SK-N-SH (cell line): ENCODE measurements around the gene DNMT3A. TPM values are rescaled to one million over a fixed set of nuclear protein-coding genes. Genes with fewer than 3 reads are reported as not detected.

Experiments
- CTCF ChIA-PET: fragments of 300-600, 350-600 bp; formaldehyde crosslinking; extraction: SDS; loops from one replicate; lab custom pipeline; 2021; lab: Yijun Ruan, JAX
- POLR2A ChIA-PET: fragments of 350-600 bp; sonication (Branson Sonifier 250); formaldehyde crosslinking; extraction: SDS; loops from one replicate; lab custom pipeline; 2020; ENCODE audit warnings: antibody characterized with exemption, inconsistent platforms; lab: Yijun Ruan, JAX
- DNase-seq: peaks from one replicate; pipeline ENCODE4 v3.0.0; 2012
- H2AFZ ChIP-seq: fragments of 200-600 bp; sonication (generic); 2 replicates; pipeline ENCODE4 v1.8.1; 2016; ENCODE audit warnings: antibody characterized with exemption, mild to moderate bottlenecking, low read depth
- H3F3A ChIP-seq: fragments of 200-600 bp; sonication (generic); replicated peaks from 2 replicates; pipeline ENCODE3; 2016; ENCODE audit warnings: antibody characterized with exemption, mild to moderate bottlenecking; ENCODE audit not compliant: insufficient read depth
- H3K27ac ChIP-seq, 2 experiments: fragments of 200-500 bp in 1 of 2; fragments of 200-600 bp in 1 of 2; sonication (Bioruptor generic) in 1 of 2; sonication (generic), shearing (Covaris generic) in 1 of 2; 2 replicates each; pipeline versions ENCODE4 v1.5.1 to v1.6.1; 2014 to 2016; ENCODE audit warnings: low read depth in 2 of 2, inconsistent platforms in 1 of 2, low read length in 1 of 2, mild to moderate bottlenecking in 1 of 2, mixed read lengths in 1 of 2
- H3K27me3 ChIP-seq: fragments of 200-600 bp; sonication (generic), shearing (Covaris generic); 2 replicates; pipeline ENCODE4 v1.6.1; 2016; ENCODE audit warnings: mixed run types; ENCODE audit not compliant: insufficient read depth
- H3K36me3 ChIP-seq, 2 experiments: fragments of 200-500 bp in 1 of 2; fragments of 200-600 bp in 1 of 2; sonication (Bioruptor generic) in 1 of 2; sonication (generic) in 1 of 2; replicated peaks in 1 of 2; 2 replicates each; pipeline versions ENCODE3 to v1.5.1; 2014 to 2016; ENCODE audit warnings: low read length in 1 of 2, mild to moderate bottlenecking in 1 of 2; ENCODE audit not compliant: insufficient read depth in 2 of 2, control insufficient read depth in 1 of 2
- H3K4me1 ChIP-seq, 2 experiments: fragments of 200-500 bp in 1 of 2; fragments of 200-600 bp in 1 of 2; sonication (Bioruptor generic) in 1 of 2; sonication (generic), shearing (Covaris generic) in 1 of 2; 2 replicates each; pipeline versions ENCODE4 v1.5.1 to v1.6.1; 2014 to 2016; ENCODE audit warnings: low read depth in 1 of 2, low read length in 1 of 2, mixed run types in 1 of 2; ENCODE audit not compliant: insufficient read depth in 2 of 2, control insufficient read depth in 1 of 2
- H3K4me2 ChIP-seq: fragments of 200-600 bp; sonication (generic), shearing (Covaris generic); 2 replicates; pipeline ENCODE4 v1.6.1; 2017; ENCODE audit warnings: mixed run types
- H3K4me3 ChIP-seq, 2 experiments: fragments of 200-500 bp in 1 of 2; fragments of 200-600 bp in 1 of 2; sonication (Bioruptor generic) in 1 of 2; sonication (generic), shearing (Covaris generic) in 1 of 2; 2 replicates each; pipeline versions ENCODE4 v1.5.1 to v1.8.1; 2014 to 2016; ENCODE audit warnings: low read depth in 2 of 2, inconsistent platforms in 1 of 2, low read length in 1 of 2, mild to moderate bottlenecking in 1 of 2, mixed read lengths in 1 of 2, moderate library complexity in 1 of 2
- H3K79me2 ChIP-seq: fragments of 200-600 bp; sonication (generic); 2 replicates; pipeline ENCODE4 v1.8.1; 2017; ENCODE audit warnings: mild to moderate bottlenecking; ENCODE audit not compliant: insufficient read depth
- H3K9ac ChIP-seq: fragments of 200-600 bp; sonication (generic); 2 replicates; pipeline ENCODE4 v1.6.1; 2017; ENCODE audit warnings: mixed run types
- H3K9me2 ChIP-seq: fragments of 200-600 bp; sonication (generic); 2 replicates; pipeline ENCODE4 v1.6.1; 2017; ENCODE audit warnings: mixed run types
- H3K9me3 ChIP-seq: fragments of 200-600 bp; sonication (generic); 2 replicates; pipeline ENCODE4 v1.6.1; 2017; ENCODE audit warnings: mixed run types, mild to moderate bottlenecking, moderate library complexity
- H4K20me1 ChIP-seq: fragments of 200-600 bp; sonication (generic); 2 replicates; pipeline ENCODE4 v1.6.1; 2017; ENCODE audit warnings: mild to moderate bottlenecking, mixed run types; ENCODE audit not compliant: insufficient read depth
- CHD2 ChIP-seq: fragments of 150-350 bp; IDR thresholded peaks from 2 replicates; pipeline ENCODE4 v1.6.1; 2018; ENCODE audit warnings: low read length; ENCODE audit not compliant: partially characterized antibody
- EZH2phosphoT487 ChIP-seq: fragments of 200-600 bp; sonication (generic); IDR thresholded peaks from 2 replicates; pipeline ENCODE4 v1.6.1; 2017; ENCODE audit warnings: low read depth, mixed run types, mild to moderate bottlenecking, antibody characterized with exemption, moderate library complexity, borderline replicate concordance
- FOSL2 ChIP-seq: IDR thresholded peaks from 2 replicates; pipeline ENCODE4 v1.4.0; 2012; ENCODE audit warnings: low read depth, mild to moderate bottlenecking, moderate library complexity, borderline replicate concordance
- FOXM1 ChIP-seq: IDR thresholded peaks from 2 replicates; pipeline ENCODE4 v1.4.0; 2012; ENCODE audit warnings: low read depth, mild to moderate bottlenecking
- GATA2 ChIP-seq: sonication (generic); formaldehyde crosslinking; IDR thresholded peaks from 2 replicates; pipeline ENCODE4 v1.5.0; 2020; ENCODE audit warnings: mild to moderate bottlenecking, missing genetic modification reagents
- MEF2A ChIP-seq: IDR thresholded peaks from 2 replicates; pipeline ENCODE4 v1.4.0; 2012; ENCODE audit warnings: low read depth, borderline replicate concordance
- MXI1 ChIP-seq: IDR thresholded peaks from 2 replicates; pipeline ENCODE4 v1.6.1; 2012; ENCODE audit warnings: mild to moderate bottlenecking, low read depth, low read length, improper control_type of control experiment
- NRF1 ChIP-seq: IDR thresholded peaks from 2 replicates; pipeline ENCODE4 v1.6.1; 2012; ENCODE audit warnings: low read depth, mild to moderate bottlenecking, low read length
- POLR2AphosphoS5 ChIP-seq: IDR thresholded peaks from 2 replicates; pipeline ENCODE4 v1.6.1; 2012; ENCODE audit warnings: low read depth, low read length
- SMC3 ChIP-seq: IDR thresholded peaks from 2 replicates; pipeline ENCODE4 v1.6.1; 2012; ENCODE audit warnings: low read depth, low read length, improper control_type of control experiment
- TAF1 ChIP-seq: IDR thresholded peaks from 2 replicates; pipeline ENCODE4 v1.6.1; 2012; ENCODE audit warnings: low read depth, mild to moderate bottlenecking, low read length, moderate library complexity, borderline replicate concordance
- TCF12 ChIP-seq: IDR thresholded peaks from 2 replicates; pipeline ENCODE4 v1.4.0; 2012
- TEAD4 ChIP-seq: IDR thresholded peaks from 2 replicates; pipeline ENCODE4 v1.4.0; 2012; ENCODE audit warnings: mild to moderate bottlenecking, borderline replicate concordance; ENCODE audit not compliant: insufficient read depth
- YY1 ChIP-seq: IDR thresholded peaks from 2 replicates; pipeline ENCODE4 v1.4.0; 2012; ENCODE audit warnings: low read depth, mild to moderate bottlenecking
- WGBS: methylation state at CpG from one replicate; pipeline ENCODE4 v1.1.6; 2017; ENCODE audit warnings: low lambda C conversion rate; 5-methylcytosine and 5-hydroxymethylcytosine counted together
- polyA plus RNA-seq, 3 experiments: library from polyadenylated mRNA; depleted of rRNA; stranded (reverse); fragments of >200 nt; gene quantifications; 2 replicates each; pipeline ENCODE4 v1.2.3, GENCODE V29; 2012
- TF ChIP-seq, protein P1 (sequence below): IDR thresholded peaks from 2 replicates; pipeline ENCODE4; 2012
- TF ChIP-seq, protein P2 (sequence below): fragments of 150-350 bp; IDR thresholded peaks from 2 replicates; pipeline ENCODE4 v1.6.1; 2016; ENCODE audit warnings: mild to moderate bottlenecking, low read depth, low read length
- TF ChIP-seq, protein P3 (sequence below): IDR thresholded peaks from 2 replicates; pipeline ENCODE4 v1.6.1; 2012; ENCODE audit warnings: mild to moderate bottlenecking, low read depth, low read length, moderate library complexity
- TF ChIP-seq, protein P4 (sequence below): IDR thresholded peaks from 2 replicates; pipeline ENCODE4 v1.4.0; 2012; ENCODE audit warnings: low read depth
- TF ChIP-seq, protein P5 (sequence below): fragments of 150-350 bp; IDR thresholded peaks from 2 replicates; pipeline ENCODE4 v1.6.1; 2017; ENCODE audit warnings: antibody characterized with exemption, low read length, low read depth, borderline replicate concordance

DNMT3A gene
- polyA plus RNA-seq, 1 of the 3 experiments (the other 2 are of a cell fraction), result 5.6 TPM

DNA sequence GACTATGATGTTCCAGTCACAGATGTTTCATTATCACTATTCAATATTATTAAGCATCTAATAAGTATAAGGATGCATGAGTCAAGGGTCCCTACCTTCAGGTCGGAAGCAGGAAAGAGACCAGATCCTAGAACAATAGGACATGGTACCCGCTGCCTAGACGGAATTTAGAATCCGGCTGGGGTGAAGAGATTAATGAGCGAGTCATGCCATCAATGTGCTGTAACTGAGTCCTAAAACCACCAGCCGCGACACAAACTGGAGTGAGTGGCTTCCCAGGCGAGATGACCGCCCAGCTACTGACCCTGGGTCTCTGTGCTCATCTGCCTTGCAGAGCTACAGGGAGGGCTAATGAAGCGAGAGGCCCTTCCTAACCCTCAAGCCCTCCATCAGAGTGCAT, 73.6 kb downstream of the DNMT3A start:
- Histone ChIP-seq H3K4me3 (no peak overlapping the region), H4K20me1 (no peaks in the 10 kb centered on the region), H3K36me3 (peaks cover 13 to 39% of the 10 kb centered on the region in 2 experiments), H3K9me2 (no peaks in the 10 kb centered on the region), H3K27me3 (no peaks in the 10 kb centered on the region), H3K9me3 (no peaks in the 10 kb centered on the region), H2AFZ (no peak overlapping the region), H3K27ac (no peak overlapping the region), H3K4me1 (peaks cover 0 to 3% of the 10 kb centered on the region in 2 experiments; a peak in 1 of 4 replicates), H3K9ac (no peak overlapping the region), H3K4me2 (no peak overlapping the region), H3F3A (no peaks in the 10 kb centered on the region), H3K79me2 (no peaks in the 10 kb centered on the region)
- WGBS, result 80% methylated on average over 8 of the region's 10 CpGs
- ChIA-PET POLR2A (interaction anchor here (2.0 kb wide), 1 partner anchor 10 kb away, joined by 5 read pairs; no protein-coding TSS in a partner anchor), CTCF (interaction anchor here (1.3 to 1.6 kb wide), 2 partner anchors 10 to 39 kb away, joined by 6 to 9 read pairs; no protein-coding TSS in a partner anchor)
- TF ChIP-seq TAF1 (no peak), POLR2AphosphoS5 (no peak), FOXM1 (no peak), GATA2 (no peak), CHD2 (no peak), MEF2A (no peak), SMC3 (no peak), NRF1 (no peak), MXI1 (no peak), EZH2phosphoT487 (no peak), TEAD4 (no peak), TCF12 (no peak), YY1 (no peak), FOSL2 (no peak)
- TF ChIP-seq, protein P1, sequence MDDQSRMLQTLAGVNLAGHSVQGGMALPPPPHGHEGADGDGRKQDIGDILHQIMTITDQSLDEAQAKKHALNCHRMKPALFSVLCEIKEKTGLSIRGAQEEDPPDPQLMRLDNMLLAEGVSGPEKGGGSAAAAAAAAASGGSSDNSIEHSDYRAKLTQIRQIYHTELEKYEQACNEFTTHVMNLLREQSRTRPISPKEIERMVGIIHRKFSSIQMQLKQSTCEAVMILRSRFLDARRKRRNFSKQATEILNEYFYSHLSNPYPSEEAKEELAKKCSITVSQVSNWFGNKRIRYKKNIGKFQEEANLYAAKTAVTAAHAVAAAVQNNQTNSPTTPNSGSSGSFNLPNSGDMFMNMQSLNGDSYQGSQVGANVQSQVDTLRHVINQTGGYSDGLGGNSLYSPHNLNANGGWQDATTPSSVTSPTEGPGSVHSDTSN, result no peak
- TF ChIP-seq, protein P2, sequence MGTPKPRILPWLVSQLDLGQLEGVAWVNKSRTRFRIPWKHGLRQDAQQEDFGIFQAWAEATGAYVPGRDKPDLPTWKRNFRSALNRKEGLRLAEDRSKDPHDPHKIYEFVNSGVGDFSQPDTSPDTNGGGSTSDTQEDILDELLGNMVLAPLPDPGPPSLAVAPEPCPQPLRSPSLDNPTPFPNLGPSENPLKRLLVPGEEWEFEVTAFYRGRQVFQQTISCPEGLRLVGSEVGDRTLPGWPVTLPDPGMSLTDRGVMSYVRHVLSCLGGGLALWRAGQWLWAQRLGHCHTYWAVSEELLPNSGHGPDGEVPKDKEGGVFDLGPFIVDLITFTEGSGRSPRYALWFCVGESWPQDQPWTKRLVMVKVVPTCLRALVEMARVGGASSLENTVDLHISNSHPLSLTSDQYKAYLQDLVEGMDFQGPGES, result no peak
- TF ChIP-seq, protein P3, sequence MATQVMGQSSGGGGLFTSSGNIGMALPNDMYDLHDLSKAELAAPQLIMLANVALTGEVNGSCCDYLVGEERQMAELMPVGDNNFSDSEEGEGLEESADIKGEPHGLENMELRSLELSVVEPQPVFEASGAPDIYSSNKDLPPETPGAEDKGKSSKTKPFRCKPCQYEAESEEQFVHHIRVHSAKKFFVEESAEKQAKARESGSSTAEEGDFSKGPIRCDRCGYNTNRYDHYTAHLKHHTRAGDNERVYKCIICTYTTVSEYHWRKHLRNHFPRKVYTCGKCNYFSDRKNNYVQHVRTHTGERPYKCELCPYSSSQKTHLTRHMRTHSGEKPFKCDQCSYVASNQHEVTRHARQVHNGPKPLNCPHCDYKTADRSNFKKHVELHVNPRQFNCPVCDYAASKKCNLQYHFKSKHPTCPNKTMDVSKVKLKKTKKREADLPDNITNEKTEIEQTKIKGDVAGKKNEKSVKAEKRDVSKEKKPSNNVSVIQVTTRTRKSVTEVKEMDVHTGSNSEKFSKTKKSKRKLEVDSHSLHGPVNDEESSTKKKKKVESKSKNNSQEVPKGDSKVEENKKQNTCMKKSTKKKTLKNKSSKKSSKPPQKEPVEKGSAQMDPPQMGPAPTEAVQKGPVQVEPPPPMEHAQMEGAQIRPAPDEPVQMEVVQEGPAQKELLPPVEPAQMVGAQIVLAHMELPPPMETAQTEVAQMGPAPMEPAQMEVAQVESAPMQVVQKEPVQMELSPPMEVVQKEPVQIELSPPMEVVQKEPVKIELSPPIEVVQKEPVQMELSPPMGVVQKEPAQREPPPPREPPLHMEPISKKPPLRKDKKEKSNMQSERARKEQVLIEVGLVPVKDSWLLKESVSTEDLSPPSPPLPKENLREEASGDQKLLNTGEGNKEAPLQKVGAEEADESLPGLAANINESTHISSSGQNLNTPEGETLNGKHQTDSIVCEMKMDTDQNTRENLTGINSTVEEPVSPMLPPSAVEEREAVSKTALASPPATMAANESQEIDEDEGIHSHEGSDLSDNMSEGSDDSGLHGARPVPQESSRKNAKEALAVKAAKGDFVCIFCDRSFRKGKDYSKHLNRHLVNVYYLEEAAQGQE, result no peak
- TF ChIP-seq, protein P4, sequence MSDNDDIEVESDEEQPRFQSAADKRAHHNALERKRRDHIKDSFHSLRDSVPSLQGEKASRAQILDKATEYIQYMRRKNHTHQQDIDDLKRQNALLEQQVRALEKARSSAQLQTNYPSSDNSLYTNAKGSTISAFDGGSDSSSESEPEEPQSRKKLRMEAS, result no peak
- TF ChIP-seq, protein P5, sequence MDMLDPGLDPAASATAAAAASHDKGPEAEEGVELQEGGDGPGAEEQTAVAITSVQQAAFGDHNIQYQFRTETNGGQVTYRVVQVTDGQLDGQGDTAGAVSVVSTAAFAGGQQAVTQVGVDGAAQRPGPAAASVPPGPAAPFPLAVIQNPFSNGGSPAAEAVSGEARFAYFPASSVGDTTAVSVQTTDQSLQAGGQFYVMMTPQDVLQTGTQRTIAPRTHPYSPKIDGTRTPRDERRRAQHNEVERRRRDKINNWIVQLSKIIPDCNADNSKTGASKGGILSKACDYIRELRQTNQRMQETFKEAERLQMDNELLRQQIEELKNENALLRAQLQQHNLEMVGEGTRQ, result no peak
- DNase-seq, result no peak
